Testis (tissue), 2 donors: Measurements from ENCODE around the gene PSG5.
"Not testable (repeated sequence)": the region's sequence is repeated elsewhere in the genome, so short reads cannot be mapped to it uniquely, and the experiment has no call there.

ENCODE experiments used
- POLR2A ChIP-seq: fragments of 450-650 bp; IDR thresholded peaks from one replicate; pipeline ENCODE4 v1.6.1; 2017; ENCODE audit warnings: antibody characterized with exemption, mild to moderate bottlenecking, moderate library complexity
- TF ChIP-seq, protein P1 (sequence below), 3 experiments: fragments of 450-650 bp in 2 of 3; fragments of 200-600 bp in 1 of 3; sonication (generic) in 1 of 3; IDR thresholded peaks; one replicate each; pipeline ENCODE4 v1.5.1; 2016 to 2019; ENCODE audit warnings: antibody characterized with exemption in 3 of 3, mild to moderate bottlenecking in 2 of 3, moderate library complexity in 1 of 3

- TF ChIP-seq, protein P1, sequence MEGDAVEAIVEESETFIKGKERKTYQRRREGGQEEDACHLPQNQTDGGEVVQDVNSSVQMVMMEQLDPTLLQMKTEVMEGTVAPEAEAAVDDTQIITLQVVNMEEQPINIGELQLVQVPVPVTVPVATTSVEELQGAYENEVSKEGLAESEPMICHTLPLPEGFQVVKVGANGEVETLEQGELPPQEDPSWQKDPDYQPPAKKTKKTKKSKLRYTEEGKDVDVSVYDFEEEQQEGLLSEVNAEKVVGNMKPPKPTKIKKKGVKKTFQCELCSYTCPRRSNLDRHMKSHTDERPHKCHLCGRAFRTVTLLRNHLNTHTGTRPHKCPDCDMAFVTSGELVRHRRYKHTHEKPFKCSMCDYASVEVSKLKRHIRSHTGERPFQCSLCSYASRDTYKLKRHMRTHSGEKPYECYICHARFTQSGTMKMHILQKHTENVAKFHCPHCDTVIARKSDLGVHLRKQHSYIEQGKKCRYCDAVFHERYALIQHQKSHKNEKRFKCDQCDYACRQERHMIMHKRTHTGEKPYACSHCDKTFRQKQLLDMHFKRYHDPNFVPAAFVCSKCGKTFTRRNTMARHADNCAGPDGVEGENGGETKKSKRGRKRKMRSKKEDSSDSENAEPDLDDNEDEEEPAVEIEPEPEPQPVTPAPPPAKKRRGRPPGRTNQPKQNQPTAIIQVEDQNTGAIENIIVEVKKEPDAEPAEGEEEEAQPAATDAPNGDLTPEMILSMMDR (IDR thresholded peaks at IDR 0.05) = not testable (repeated sequence)
- TF ChIP-seq POLR2A = not testable (repeated sequence)
Observed at GRCh38 chr19:43162261-43162660, 24.1 kb downstream of the PSG5 start.
